Mammary epithelial cell (primary cell): ENCODE data around the gene HBQ1.

Source experiments
- EZH2 ChIP-seq: IDR thresholded peaks from 2 replicates; pipeline ENCODE4 v1.6.1; 2012; ENCODE audit warnings: low read length, inconsistent platforms, borderline replicate concordance
- TF ChIP-seq, protein P1 (sequence below), 2 donors: IDR thresholded peaks in 1 of 2; conservative IDR thresholded peaks in 1 of 2; 2 replicates each; pipeline ENCODE4 v1.5.1; 2011 to 2012; ENCODE audit warnings: inconsistent platforms in 2 of 2, low read length in 2 of 2, mild to moderate bottlenecking in 2 of 2, control low read depth in 1 of 2, low read depth in 1 of 2; ENCODE audit not compliant: insufficient read depth in 1 of 2; ENCODE audit errors: extremely low read depth in 1 of 2

DNA sequence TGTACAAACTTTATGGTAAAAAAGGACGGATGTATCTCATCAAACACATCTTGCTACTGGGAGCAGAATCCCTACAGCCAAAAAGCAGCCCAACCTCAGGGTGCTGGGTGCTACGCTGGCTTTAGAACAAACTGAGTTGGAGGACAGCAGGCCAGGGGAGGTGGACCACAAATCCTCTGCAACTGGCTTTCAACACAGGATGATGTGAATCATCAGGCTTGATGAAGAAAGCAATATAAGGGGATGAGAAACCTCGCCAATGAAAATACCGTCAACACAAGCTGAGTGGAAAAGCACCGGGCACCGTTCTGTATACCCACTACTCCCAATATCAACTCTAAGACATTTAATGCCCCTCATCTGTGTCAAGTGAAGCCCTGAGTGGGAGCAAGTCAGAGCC, 14.3 kb downstream of the HBQ1 start:
- TF ChIP-seq, protein P1, sequence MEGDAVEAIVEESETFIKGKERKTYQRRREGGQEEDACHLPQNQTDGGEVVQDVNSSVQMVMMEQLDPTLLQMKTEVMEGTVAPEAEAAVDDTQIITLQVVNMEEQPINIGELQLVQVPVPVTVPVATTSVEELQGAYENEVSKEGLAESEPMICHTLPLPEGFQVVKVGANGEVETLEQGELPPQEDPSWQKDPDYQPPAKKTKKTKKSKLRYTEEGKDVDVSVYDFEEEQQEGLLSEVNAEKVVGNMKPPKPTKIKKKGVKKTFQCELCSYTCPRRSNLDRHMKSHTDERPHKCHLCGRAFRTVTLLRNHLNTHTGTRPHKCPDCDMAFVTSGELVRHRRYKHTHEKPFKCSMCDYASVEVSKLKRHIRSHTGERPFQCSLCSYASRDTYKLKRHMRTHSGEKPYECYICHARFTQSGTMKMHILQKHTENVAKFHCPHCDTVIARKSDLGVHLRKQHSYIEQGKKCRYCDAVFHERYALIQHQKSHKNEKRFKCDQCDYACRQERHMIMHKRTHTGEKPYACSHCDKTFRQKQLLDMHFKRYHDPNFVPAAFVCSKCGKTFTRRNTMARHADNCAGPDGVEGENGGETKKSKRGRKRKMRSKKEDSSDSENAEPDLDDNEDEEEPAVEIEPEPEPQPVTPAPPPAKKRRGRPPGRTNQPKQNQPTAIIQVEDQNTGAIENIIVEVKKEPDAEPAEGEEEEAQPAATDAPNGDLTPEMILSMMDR (conservative IDR thresholded peaks at IDR 0.05 in 1 of 2, IDR thresholded peaks at IDR 0.05 in 1 of 2; ENCODE audit: extremely low read depth in 1 of 2, insufficient read depth in 1 of 2, low read depth in 1 of 2, low read length in 2 of 2): no peak
- no peak for TF ChIP-seq EZH2
